Measurements from ENCODE around the gene AIG1. TPM values are rescaled to one million over a fixed set of nuclear protein-coding genes. Genes with fewer than 3 reads are reported as not detected.

The AIG1 gene
- total and polyA plus RNA-seq, 2 donors, result 30.7 to 35.6 TPM

DNA sequence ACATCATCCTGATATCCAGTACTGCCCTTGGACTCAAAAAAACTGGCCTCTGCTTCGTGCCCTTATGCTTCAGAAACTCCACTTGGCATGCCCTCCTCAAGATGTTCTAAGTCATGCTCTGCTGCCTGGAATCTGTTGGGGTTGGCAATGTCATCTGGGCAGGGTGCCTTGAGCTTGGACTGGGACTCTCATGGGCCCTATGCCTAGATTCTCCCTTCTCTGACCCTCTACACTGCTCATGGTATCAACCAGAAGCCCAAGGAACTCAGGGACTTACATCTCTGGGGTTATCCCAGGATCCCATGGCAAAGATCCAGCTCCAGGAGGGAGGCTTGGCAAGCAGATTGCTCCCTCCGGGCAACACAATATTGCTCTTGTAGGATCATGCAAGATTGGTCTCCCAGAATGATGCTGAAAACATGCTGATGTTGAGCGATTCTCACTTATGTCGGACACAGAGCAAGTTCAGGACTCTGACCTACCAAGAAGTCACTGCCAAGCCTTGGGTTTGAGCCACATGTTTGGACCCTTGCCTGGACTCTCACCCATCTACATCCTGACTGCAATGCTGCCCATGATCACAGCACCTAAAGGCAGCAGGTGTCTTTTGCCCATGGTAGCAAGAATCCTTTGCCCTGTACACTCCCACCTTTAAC lies 301.0 kb downstream of the AIG1 start:
- Histone ChIP-seq H3K36me3 (ENCODE audit: insufficient read depth) (no peaks in the 10 kb centered on the region), H3K4me1 (ENCODE audit: insufficient read depth) (no peaks in the 10 kb centered on the region), H3K27ac (ENCODE audit: low read depth) (no peak overlapping the region), H3K4me3 (ENCODE audit: low read depth, low read length) (no peak overlapping the region)
- no peak for DNase-seq (ENCODE audit: extremely low spot score)
- WGBS, result 83% methylated on average over 4 of the region's 4 CpGs

DNA sequence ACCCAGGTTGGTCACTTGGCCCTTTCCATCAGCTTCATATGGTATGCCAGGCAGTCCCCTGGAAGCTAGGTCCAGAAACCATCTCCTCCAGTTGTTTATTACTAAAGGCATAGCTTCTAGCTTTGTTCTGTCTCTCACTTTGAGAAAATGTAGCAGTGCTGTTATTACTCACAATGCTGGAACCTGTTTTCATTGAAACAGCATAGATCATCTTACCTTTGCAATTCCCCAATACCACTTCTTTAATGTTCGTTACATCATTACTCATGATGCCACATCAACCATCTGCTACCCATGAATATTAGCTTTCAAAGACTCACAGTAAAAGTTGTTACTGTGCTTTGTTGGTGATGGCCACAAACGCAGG lies 301.5 kb downstream of the AIG1 start:
- no peaks in the 10 kb centered on the region for H3K36me3 ChIP-seq (ENCODE audit: insufficient read depth)
- H3K27ac ChIP-seq (ENCODE audit: low read depth), result no peak overlapping the region
- H3K4me3 ChIP-seq (ENCODE audit: low read depth, low read length), result no peak overlapping the region
- no peak for DNase-seq (ENCODE audit: extremely low spot score)
- H3K4me1 ChIP-seq (ENCODE audit: insufficient read depth), result no peaks in the 10 kb centered on the region
- 94% methylated on average over 2 of the region's 2 CpGs for WGBS

DNA sequence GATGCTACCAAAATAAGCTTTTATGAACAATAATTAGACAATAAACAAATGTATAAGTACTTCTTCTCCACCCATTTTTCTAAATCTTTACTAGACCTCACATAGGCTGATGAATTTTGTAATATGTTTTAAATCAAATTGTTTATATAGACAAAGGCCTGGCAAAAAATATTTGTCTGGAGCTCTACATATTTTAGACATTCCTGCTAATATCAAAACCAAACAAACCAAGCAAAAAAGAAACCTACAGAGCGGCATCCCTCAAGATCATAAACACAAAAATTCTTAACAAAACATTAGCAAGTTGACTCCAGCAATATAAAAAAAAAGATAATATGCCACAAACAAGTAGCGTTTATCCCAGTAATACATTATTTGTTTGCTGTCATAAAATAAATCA lies 302.6 kb downstream of the AIG1 start:
- no peaks in the 10 kb centered on the region for H3K36me3 ChIP-seq (ENCODE audit: insufficient read depth)
- 64% methylated on average over 2 of the region's 2 CpGs for WGBS
- no peaks in the 10 kb centered on the region for H3K4me1 ChIP-seq (ENCODE audit: insufficient read depth)
- no peak for DNase-seq (ENCODE audit: extremely low spot score)
- no peak overlapping the region for H3K27ac ChIP-seq (ENCODE audit: low read depth)
- no peak overlapping the region for H3K4me3 ChIP-seq (ENCODE audit: low read depth, low read length)

DNA sequence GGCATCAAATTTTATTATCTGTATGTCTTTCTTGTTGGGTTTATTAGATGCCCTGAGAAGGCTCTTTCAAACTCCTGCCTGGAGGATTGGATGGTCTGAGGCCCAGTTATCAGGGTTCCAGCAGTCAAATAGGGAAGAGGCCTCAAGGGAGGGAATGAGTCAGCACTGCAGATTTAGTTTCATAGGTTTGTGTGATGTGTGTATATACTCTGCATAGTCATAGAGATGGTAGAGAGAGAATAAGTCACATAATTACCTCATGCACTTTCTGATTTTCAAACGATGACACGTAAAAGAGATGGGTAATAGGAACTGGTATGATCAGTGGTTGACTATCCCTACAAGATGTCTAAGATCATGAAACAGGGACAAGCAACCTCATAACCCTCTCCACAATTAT lies 307.7 kb downstream of the AIG1 start:
- Histone ChIP-seq H3K27ac (ENCODE audit: low read depth) (no peak overlapping the region), H3K36me3 (ENCODE audit: insufficient read depth) (no peaks in the 10 kb centered on the region), H3K4me1 (ENCODE audit: insufficient read depth) (no peaks in the 10 kb centered on the region), H3K4me3 (ENCODE audit: low read depth, low read length) (no peak overlapping the region)
- WGBS, result 87% methylated on average over 2 of the region's 2 CpGs
- DNase-seq (ENCODE audit: extremely low spot score), result no peak

DNA sequence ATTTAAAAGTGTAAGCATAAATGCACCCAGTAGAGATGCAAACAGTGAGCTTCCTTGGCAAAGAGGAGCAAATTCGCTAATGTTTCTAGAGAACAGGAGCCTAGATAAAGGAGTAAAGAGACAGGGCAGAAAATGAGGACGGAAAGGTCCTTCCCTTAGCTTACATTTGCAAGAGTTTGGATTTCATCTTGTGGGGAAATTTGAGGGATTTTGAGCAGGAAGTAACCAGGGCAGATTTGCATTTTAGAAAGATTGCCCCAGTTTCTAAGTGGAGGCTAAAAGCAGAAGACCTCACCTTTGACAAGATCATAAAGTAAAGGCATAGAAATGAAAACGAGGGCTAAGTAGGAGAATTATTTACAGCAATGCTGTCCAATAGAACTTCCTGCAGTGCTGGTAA lies 309.3 kb downstream of the AIG1 start:
- Histone ChIP-seq H3K4me1 (ENCODE audit: insufficient read depth) (no peaks in the 10 kb centered on the region), H3K36me3 (ENCODE audit: insufficient read depth) (no peaks in the 10 kb centered on the region), H3K4me3 (ENCODE audit: low read depth, low read length) (no peak overlapping the region), H3K27ac (ENCODE audit: low read depth) (no peak overlapping the region)
- DNase-seq (ENCODE audit: extremely low spot score), result no peak
- 76% methylated on average over 3 of the region's 3 CpGs for WGBS

DNA sequence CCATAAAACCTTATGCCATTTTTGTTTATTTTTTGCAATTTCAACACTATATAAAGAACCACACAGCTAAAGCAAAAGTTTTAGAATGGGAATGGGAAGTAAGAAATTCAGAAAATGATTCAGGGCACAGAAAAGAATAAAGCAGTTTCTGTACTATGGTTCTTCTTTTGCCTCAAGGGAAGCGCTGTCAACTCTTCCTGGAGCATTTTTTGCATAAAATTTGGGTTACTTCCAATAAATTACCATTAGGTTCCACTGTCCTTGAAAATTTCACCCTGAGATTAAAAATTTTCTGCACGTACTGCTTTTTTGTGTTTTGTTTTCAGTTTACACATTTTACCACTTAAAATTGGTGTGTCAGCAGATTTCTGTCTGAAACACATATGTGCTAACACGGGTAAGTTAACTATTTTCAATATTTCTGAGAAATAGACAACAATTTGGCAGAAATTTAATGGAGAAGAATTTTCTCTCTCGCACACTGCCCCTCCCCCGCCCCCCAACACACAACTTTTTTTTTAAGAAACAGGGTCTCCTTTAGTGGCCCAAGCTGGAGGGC lies 310.2 kb downstream of the AIG1 start:
- no peak overlapping the region for H3K27ac ChIP-seq (ENCODE audit: low read depth)
- no peaks in the 10 kb centered on the region for H3K36me3 ChIP-seq (ENCODE audit: insufficient read depth)
- H3K4me1 ChIP-seq (ENCODE audit: insufficient read depth), result no peaks in the 10 kb centered on the region
- DNase-seq (ENCODE audit: extremely low spot score), result no peak
- WGBS, result 79% methylated on average over 5 of the region's 5 CpGs
- no peak overlapping the region for H3K4me3 ChIP-seq (ENCODE audit: low read depth, low read length)

DNA sequence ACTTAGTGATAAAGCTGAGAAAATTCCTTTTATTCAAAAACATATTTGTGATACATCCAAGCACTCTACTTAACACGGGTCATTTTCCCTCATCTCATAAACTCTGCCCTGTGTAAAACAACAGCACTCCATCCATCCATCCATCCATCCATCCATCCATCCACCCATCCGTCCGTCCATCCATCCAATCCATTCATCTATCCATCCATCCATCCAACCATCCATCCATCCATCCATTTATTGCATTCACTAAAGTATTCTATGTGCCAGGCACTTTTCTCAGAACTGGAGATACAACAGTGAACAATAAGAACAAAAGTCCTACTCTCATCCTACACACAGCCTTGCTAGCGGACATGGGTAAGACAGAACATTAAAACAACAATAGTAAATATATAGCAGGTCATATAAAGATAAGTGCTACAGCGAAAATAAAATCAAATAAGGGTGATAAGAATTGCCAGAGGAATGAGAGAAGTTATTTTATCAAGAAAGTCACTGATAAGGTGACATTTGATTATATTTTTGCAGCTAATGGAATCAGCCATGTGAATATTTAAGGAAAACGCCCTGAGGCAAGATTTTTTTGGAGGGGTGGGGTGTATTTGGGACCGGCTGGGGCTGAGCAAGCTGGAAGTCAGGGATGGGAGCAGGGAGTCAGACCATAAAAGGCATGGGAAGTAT lies 311.7 kb downstream of the AIG1 start:
- no peaks in the 10 kb centered on the region for H3K36me3 ChIP-seq (ENCODE audit: insufficient read depth)
- no peaks in the 10 kb centered on the region for H3K4me1 ChIP-seq (ENCODE audit: insufficient read depth)
- no peak overlapping the region for H3K4me3 ChIP-seq (ENCODE audit: low read depth, low read length)
- 73% methylated on average over 7 of the region's 7 CpGs for WGBS
- no peak overlapping the region for H3K27ac ChIP-seq (ENCODE audit: low read depth)
- no peak for DNase-seq (ENCODE audit: extremely low spot score)

DNA sequence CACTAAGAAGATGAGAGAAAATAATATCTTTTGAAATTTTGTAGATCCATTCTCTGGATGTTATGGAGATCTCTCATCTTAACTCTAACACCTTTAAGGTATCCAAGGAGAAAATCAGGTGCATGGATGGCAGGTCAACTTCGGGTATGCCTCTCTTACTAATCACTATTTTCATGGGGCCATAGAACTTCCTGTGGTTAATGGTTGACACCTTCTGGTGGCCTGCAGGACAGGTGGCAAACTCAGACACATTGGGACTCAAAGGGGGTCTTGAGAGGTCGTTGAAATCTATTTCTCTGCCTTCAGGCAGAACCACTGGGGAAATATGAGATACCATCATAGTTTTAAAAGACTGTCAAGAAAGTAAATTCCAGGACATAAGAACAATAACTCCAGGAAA lies 313.3 kb downstream of the AIG1 start:
- no peak overlapping the region for H3K27ac ChIP-seq (ENCODE audit: low read depth)
- no peaks in the 10 kb centered on the region for H3K36me3 ChIP-seq (ENCODE audit: insufficient read depth)
- no peak for DNase-seq (ENCODE audit: extremely low spot score)
- H3K4me3 ChIP-seq (ENCODE audit: low read depth, low read length), result no peak overlapping the region
- WGBS, result 65% methylated on average over 2 of the region's 2 CpGs
- H3K4me1 ChIP-seq (ENCODE audit: insufficient read depth), result no peaks in the 10 kb centered on the region

DNA sequence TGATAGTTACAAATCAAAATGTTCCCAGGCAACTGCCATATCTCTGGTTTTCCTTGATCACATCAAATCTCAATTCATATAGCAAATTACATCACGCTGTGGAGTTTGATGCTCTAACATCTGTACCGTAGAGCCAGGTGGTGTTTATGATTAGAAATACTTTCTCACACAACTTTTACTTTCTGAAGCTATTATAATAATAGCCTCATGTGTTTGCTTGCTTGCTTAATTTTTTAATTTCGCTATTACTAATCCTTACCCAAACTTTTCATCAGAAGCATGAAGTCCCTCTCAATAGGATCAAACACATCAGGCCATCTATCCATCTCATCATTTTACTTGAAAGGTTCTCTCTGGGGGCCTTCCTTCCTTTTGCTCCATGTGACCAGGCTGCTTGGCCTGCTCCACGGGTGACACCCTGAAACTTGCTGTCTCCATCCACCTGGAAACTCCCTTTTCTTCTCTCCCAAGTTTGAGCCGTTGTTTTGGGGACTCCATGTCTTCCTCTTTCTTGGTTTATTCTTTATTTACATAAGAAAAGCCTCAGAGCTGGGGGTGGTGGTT lies 314.4 kb downstream of the AIG1 start:
- Histone ChIP-seq H3K4me3 (ENCODE audit: low read depth, low read length) (no peak overlapping the region), H3K4me1 (ENCODE audit: insufficient read depth) (no peaks in the 10 kb centered on the region), H3K36me3 (ENCODE audit: insufficient read depth) (no peaks in the 10 kb centered on the region), H3K27ac (ENCODE audit: low read depth) (no peak overlapping the region)
- WGBS, result 89% methylated on average over 5 of the region's 5 CpGs
- no peak for DNase-seq (ENCODE audit: extremely low spot score)

DNA sequence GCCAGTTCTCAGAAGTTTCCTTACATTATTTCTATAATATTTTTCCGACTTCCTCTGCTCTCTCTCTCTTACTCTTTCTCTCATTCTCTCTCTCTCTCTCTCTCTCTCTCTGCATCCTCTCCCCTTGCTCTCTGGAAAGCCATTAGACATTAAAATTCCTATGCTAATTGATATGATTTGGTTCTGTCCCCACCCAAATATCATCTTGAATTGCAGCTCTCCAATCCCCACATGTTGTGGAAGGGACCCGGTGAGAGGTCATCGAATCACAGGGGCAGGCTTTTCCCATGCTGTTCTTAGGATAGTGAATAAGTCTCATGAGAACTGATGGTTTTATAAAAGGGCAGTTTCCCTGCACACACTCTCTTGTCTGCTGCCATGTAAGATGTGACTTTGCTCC lies 315.7 kb downstream of the AIG1 start:
- no peaks in the 10 kb centered on the region for H3K36me3 ChIP-seq (ENCODE audit: insufficient read depth)
- WGBS, result 92% methylated on average over 3 of the region's 3 CpGs
- no peak overlapping the region for H3K4me3 ChIP-seq (ENCODE audit: low read depth, low read length)
- no peaks in the 10 kb centered on the region for H3K4me1 ChIP-seq (ENCODE audit: insufficient read depth)
- no peak overlapping the region for H3K27ac ChIP-seq (ENCODE audit: low read depth)
- no peak for DNase-seq (ENCODE audit: extremely low spot score)

DNA sequence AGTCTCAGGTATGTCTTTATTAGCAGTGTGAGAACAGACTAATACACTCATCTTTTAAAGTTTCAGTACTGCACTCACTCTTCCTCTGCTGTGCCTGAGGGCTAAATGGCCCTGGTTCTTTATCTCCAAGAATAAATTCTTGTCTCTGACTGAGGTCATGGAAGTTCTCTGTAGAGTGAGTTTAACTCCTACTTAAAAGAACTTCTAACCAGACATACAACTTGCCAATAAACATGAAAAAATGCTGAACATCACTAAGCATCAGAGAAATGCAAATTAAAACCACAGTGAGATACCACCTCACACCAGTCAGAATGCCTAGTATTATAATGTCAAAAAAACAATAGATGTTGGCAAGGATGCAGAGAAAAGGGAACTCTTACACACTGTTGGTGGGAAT lies 316.2 kb downstream of the AIG1 start:
- no peak for DNase-seq (ENCODE audit: extremely low spot score)
- H3K36me3 ChIP-seq (ENCODE audit: insufficient read depth), result no peaks in the 10 kb centered on the region
- no peak overlapping the region for H3K4me3 ChIP-seq (ENCODE audit: low read depth, low read length)
- no peaks in the 10 kb centered on the region for H3K4me1 ChIP-seq (ENCODE audit: insufficient read depth)
- H3K27ac ChIP-seq (ENCODE audit: low read depth), result no peak overlapping the region

DNA sequence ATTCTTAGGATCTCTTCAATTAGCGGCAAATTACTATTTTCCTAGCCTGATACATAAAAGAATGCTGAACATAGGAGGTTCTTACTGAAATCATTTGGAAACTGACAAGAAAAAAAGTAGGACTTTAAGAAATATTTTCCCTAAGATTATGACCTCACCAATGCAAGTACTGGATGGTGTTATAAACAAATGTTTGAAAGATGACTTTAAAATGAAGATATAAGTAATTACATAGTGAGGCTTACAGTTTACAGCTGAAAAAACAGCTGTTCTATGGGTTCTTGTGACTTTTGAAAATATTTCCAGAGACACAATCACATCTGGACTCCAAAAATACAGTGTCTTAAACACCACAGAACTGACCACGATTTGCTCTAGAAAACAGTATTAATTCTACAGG lies 324.9 kb downstream of the AIG1 start:
- 79% methylated on average over 2 of the region's 2 CpGs for WGBS
- Histone ChIP-seq H3K27ac (ENCODE audit: low read depth) (no peak overlapping the region), H3K4me1 (ENCODE audit: insufficient read depth) (no peaks in the 10 kb centered on the region), H3K4me3 (ENCODE audit: low read depth, low read length) (no peak overlapping the region), H3K36me3 (ENCODE audit: insufficient read depth) (no peaks in the 10 kb centered on the region)
- no peak for DNase-seq (ENCODE audit: extremely low spot score)

DNA sequence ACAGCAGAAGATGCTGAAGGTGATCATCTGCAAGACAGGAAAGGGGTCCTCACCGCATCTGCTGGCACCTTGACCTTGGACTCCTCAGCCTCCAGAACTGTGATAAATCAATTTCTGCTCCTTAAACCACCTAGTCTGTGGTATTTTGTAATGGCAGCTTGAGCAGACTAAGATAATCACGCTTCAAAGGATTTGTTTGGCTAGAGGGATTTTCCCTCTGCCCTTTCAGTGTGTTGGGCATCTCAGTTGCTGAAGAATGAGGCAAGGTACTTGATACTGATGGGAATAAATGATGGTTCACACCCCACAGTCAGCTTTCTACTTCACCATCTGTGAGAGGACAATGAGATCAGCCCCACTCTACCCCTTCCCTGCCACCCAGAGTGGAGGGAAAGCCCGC lies 329.6 kb downstream of the AIG1 start:
- WGBS, result 98% methylated on average over 3 of the region's 3 CpGs
- Histone ChIP-seq H3K36me3 (ENCODE audit: insufficient read depth) (no peaks in the 10 kb centered on the region), H3K27ac (ENCODE audit: low read depth) (no peak overlapping the region), H3K4me3 (ENCODE audit: low read depth, low read length) (no peak overlapping the region), H3K4me1 (ENCODE audit: insufficient read depth) (no peaks in the 10 kb centered on the region)
- no peak for DNase-seq (ENCODE audit: extremely low spot score)

All from urinary bladder (tissue), 4 donors.